ENCODE measurements around the gene RPL31. TPM values are rescaled to one million over a fixed set of nuclear protein-coding genes. Genes with fewer than 3 reads are reported as not detected.

The RPL31 gene
- total and polyA plus RNA-seq, 9 of the 15 experiments (the other 6 are each of a cell fraction or from before 2014, with no cell fraction given): 1,176 to 6,037 (median 2,997) TPM

- TF ChIP-seq KDM5B (IDR thresholded peaks at IDR 0.05; ENCODE audit: insufficient replicate concordance, low read depth, low read length) (no peak), ZFP30 (CRISPR knock-in tag; IDR thresholded peaks at IDR 0.05; ENCODE audit: borderline replicate concordance) (no peak), CEBPB (tag; IDR thresholded peaks at IDR 0.05) (peak; percentile 96), ZNF274 (IDR thresholded peaks at IDR 0.05; ENCODE audit: borderline replicate concordance, low read depth, low read length) (no peak), BHLHE40 (IDR thresholded peaks at IDR 0.05; ENCODE audit: low read length) (0 out of 2 replicates have a peak, but pooled peaks have one; percentile 3), MITF (IDR thresholded peaks at IDR 0.05) (no peak), DEAF1 (CRISPR knock-in tag; IDR thresholded peaks at IDR 0.05) (no peak), ARHGAP35 (IDR thresholded peaks at IDR 0.05; ENCODE audit: partially characterized antibody) (no peak), VEZF1 (CRISPR knock-in tag; IDR thresholded peaks at IDR 0.05) (peak; percentile 31; the same call in 1 of the 2 replicates), SIRT6 (IDR thresholded peaks at IDR 0.05; ENCODE audit: low read depth, low read length) (no peak), SIX5 (IDR thresholded peaks at IDR 0.05; ENCODE audit: borderline replicate concordance in 1 of 2, insufficient read depth in 1 of 2, low read depth in 1 of 2, low read length in 2 of 2) (no peak), SMARCC2 (IDR thresholded peaks at IDR 0.05; ENCODE audit: low read depth) (no peak), NFXL1 (CRISPR knock-in tag; IDR thresholded peaks at IDR 0.05) (no peak), ZBTB9 (CRISPR knock-in tag; IDR thresholded peaks at IDR 0.05) (peak; percentile 46; the same call in 1 of the 2 replicates), EHMT2 (IDR thresholded peaks at IDR 0.05) (no peak; the same call in 1 of the 2 replicates), NR2C2 (CRISPR knock-in tag; IDR thresholded peaks at IDR 0.05) (no peak), NR2C2 (tag; IDR thresholded peaks at IDR 0.05) (peak; percentile 45; the same call in 1 of the 2 replicates), ZNF253 (CRISPR knock-in tag; conservative IDR thresholded peaks at IDR 0.05) (no peak), ZNF584 (CRISPR knock-in tag; IDR thresholded peaks at IDR 0.05; ENCODE audit: low read depth) (peak; percentile 71; the same call in 1 of the 2 replicates), POLR2G (IDR thresholded peaks at IDR 0.05; ENCODE audit: low read depth, low read length) (peak; percentile 41; the same call in 1 of the 2 replicates), RB1 (IDR thresholded peaks at IDR 0.05; ENCODE audit: low read depth) (no peak), ZNF444 (CRISPR knock-in tag; IDR thresholded peaks at IDR 0.05) (no peak)
Observed at GRCh38 chr2:101038455-101039255, 36.6 kb downstream of the RPL31 start (continued).
